HL-60/S4 (cell line): ENCODE measurements around the gene SLC17A9.
"Not testable (repeated sequence)": the region's sequence is repeated elsewhere in the genome, so short reads cannot be mapped to it uniquely, and the experiment has no call there.

Experiments used
- in situ Hi-C: fragments of 300-500 bp; cut with MboI; formaldehyde crosslinking; loops from 2 replicates; pipeline ENCODE4 v1.14.3; 2022; ENCODE audit warnings: low sequenced_read_pairs

Gene SLC17A9

DNA sequence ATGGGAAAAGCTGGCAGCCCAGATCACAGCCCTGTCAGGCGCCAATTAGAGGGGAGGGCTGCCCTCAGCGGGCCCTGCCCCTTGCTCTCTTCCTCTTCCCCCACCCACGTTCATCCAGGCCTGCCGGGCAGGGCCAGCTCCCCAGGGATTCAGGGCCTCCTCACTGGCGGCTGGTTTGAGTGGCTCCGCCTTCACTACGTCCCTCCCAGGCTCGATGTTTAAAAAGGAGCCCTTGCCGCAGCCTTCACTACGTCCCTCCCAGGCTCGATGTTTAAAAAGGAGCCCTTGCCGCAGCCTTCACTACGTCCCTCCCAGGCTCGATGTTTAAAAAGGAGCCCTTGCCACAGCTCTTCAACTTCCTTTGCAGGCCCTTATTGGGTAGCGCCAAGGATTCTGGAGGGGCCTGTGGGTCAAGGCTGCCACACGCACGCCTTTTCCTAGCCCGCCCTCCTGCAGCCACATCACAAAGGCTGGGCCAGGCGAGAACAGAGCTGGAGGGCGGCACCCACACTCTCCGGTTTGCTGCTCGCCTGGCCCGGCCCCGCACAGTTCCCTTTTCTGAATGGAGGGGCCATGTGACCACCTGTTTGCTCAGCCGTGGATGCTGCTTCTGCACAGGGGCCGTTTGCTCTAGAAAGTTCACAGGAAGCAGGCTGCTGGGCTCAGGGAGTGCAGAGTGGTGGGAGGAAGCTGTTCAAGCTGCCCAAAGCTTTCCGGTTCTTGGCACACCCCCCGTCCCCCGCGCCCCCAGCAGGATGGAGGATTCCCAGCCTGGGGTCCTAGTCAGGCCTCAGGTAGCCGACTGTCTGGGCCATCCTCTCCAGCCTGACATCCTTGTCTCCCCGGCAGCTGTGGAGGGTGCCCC lies 1.6 kb downstream of the SLC17A9 start:
- in situ Hi-C loops = no loop called here

GRCh38 chr20:62955519-62956386 lies 3.2 kb downstream of the SLC17A9 start:
- in situ Hi-C loops = no loop called here

GRCh38 chr20:62956387-62957135 lies 4.1 kb downstream of the SLC17A9 start:
- in situ Hi-C loops = no loop called here

GRCh38 chr20:62957136-62958117 lies 4.9 kb downstream of the SLC17A9 start:
- in situ Hi-C loops = no loop called here

DNA sequence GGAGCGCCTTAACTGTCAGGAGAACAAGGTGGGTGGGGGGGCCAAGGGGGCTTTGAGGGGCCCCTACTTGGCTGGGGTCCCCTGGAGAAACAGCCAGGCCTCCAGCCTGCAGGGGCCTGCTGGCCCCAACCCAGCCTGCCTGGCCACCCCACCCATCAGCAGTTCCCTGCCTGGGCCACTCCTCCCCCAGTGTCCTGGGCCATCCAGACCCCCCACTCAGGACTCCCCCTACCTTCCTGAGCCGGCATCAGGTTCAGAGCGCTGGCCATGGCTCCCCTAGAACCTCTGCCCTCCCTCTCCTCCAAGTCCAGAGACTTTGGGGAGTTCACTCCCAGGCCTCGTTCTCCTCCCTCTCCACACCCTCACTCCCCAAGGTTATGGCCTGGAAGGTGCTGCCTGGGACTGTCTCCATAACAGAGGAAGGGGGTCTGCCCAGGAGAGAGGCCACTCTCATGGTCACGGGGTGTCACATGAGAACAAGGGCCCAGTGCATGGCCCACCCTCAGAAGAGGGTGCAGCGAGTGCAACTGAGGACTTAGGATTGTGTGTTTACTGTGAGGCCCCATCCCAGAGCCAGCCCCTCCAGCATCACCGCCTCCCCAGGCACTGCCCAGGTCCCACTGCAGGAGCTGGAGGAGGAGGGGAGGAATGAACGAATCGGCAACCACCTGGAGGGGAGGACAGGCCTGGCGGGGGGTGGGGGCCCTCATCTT lies 6.0 kb downstream of the SLC17A9 start:
- in situ Hi-C loops = no loop called here

- in situ Hi-C loops = no loop called here
Measured at GRCh38 chr20:62959101-62959971, 6.8 kb downstream of the SLC17A9 start.

DNA sequence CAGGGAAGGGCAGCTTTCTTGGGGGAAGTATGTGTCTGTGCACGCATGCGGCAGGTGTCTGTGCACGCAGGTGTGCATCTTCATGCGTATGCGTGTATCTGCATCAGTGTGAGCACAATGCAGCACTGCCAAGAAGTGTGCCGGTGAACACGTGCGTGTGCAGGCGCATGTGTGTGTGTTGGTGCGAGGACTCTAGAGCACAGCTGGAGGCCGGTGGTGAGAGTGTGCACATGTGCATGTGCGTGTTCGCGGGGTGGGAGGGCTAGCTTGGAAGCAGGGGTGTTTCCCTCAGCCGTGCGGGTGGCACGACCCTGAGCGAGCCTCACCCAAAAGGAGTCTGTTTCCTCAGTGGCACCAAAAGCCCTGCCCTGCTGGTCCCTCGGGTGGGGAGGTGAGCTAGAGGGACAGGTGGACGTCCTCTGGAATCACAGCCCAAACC lies 7.5 kb downstream of the SLC17A9 start:
- in situ Hi-C loops = no loop called here

- in situ Hi-C loops = not testable (repeated sequence)
Measured at GRCh38 chr20:62960446-62961309, 8.2 kb downstream of the SLC17A9 start.

GRCh38 chr20:62961310-62961783 lies 8.8 kb downstream of the SLC17A9 start:
- in situ Hi-C loops = no loop called here

GRCh38 chr20:62961799-62962198 lies 9.3 kb downstream of the SLC17A9 start:
- in situ Hi-C loops = no loop called here

DNA sequence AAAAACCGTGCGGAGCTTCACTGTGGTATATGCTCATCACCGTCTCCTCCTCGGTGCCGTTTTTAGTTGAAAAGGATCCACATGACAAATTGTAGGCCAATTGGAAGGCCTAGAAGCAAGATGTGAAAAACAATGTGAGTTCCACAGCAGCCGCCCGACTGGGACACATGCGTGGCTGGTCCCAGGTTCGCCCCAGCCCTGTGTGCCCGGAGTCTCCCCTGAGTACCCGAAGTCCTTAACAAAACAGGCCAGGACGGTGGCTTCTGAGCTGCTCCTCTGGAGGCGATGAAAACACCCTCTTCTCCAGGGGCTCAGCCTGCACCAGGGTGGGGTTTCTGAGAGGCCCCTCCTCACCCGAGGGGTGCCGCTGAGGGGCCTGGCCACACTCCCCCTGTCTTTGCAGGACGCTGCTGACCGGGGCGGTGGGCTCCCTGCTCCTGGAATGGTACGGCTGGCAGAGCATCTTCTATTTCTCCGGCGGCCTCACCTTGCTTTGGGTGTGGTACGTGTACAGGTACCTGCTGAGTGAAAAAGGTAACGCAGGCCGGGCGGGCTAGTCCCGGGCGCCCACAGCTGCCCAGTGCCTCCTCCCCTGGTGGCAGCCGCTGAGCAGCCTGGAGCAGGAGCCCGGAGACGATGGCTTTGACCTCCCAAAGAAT lies 9.8 kb downstream of the SLC17A9 start:
- in situ Hi-C loops = no loop called here

- in situ Hi-C loops = no loop called here
Measured at GRCh38 chr20:62962891-62963613, 10.5 kb downstream of the SLC17A9 start.

DNA sequence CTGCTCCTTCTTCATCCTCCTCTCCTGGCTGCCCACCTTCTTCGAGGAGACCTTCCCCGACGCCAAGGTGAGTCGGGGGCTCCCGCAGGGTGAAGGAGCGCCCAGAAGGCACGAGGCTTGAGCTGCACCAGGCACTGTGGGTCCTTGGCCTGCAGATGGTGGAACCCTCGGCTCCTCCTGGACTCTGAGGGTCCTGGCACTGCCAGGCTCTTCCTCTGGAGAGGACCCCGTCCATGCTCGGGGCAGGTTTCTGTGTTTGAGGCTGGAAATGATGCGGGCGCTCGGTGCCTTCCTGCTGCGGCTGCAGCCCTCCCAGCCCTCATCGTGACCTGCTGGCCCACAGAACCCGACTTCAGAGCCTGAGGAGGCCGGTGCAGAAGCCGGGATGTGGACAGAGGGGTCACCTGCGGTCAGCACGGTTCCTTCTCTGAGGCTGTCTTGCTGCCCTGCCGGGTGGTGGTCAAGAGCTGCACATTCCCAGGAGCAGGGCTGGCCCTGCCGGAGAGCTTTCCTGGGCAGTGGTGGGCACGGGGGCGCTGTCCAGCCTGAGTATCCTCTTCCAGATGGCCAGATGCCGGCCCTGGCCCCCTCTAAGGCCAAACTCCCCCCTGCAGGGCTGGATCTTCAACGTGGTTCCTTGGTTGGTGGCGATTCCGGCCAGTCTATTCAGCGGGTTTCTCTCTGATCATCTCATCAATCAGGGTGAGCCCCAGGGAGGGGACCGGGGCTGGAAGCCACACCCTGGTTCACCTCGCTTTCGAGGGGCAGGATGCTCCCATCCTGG lies 11.3 kb downstream of the SLC17A9 start:
- in situ Hi-C loops = no loop called here

DNA sequence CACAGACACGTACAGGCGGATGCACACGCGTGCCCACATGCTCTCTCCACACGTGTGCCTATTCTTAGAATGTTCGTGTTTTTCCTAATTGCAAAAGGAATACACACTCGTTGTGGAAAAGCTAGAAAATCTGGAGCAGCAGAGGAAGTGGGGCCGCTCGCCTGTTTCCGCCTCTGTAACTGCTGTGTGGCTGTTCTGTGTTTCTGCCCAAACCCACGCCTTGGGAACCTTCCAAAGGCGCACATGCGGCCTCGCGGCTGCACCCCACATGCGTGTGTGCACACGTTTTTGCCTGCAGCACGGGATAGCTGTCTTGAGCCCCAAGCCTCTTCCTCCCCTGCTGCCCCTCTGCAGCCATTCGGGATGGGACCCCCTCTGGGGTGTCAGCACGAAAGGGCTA lies 12.2 kb downstream of the SLC17A9 start:
- in situ Hi-C loops = no loop called here

DNA sequence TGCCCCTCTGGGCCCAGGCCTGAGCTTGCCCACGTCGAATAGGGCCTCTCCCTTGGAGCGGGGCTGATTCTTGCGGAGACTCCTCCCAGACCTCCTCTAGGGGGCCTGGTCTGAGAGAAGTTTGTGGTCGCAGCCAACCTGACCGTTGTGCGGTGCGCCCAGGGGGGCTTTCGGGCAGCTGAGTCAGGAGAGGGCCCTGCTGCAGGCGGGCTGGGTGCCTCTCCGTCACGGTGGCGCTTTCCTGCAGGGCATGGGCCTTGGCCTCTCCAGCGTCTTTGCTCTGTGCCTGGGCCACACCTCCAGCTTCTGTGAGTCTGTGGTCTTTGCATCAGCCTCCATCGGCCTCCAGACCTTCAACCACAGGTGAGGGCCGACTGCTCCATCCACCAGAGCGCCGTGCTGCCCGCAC lies 12.9 kb downstream of the SLC17A9 start:
- in situ Hi-C loops = no loop called here
